Measurements from ENCODE around the gene FBXO24. TPM values are rescaled to one million over a fixed set of nuclear protein-coding genes. Genes with fewer than 3 reads are reported as not detected.

FBXO24 gene
- total RNA-seq, 4 donors from 2014 or later, result 0.34 to 0.44 TPM; not detected in 2

DNA sequence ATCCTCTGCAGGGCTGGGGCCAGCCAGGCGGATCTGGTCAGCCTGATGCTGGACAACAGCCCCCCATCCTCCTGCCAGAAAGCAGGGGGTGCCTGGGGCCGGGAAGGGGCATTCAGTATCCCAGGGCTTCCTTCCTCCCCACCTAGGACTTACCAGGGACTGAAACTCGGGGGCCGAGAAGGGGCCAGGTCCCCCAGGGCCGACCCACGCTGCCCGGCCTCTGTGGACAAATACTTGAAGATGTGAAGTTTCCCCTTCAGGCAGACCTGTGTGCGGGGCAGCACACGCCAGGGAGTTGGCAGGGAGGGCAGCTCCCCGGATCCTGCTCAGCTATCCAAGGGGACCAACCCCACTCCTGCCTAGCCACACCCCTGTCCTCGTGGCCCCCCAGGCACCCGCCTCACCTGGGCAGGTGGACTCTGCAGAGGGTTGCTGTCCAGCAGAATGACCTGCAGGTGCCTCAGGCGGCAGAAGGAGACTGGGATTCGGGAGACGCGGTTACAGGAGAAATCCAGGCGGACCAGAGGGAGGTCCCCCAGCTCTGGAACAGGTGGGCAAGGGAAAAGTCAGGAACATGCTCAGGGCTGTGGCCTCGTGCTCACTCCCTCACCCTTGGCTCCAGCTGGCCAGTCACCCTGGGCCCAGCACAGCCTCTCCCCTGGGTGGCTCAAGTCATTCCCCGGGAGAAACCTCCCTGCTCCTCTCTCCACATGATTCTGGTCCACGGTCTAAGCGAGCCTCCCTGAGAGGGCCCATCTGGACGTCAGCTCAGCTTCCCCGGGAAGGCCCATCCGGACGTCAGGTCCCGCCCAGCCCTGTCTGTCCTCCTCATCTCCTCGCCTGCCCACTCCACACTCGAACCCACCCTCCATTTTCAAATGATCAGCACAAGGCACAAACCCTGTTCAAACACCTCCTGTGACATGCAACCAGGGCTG, 7.6 kb upstream of the FBXO24 start:
- no peak for TF ChIP-seq CTCF (IDR thresholded peaks at IDR 0.05; ENCODE audit: low read depth)

DNA sequence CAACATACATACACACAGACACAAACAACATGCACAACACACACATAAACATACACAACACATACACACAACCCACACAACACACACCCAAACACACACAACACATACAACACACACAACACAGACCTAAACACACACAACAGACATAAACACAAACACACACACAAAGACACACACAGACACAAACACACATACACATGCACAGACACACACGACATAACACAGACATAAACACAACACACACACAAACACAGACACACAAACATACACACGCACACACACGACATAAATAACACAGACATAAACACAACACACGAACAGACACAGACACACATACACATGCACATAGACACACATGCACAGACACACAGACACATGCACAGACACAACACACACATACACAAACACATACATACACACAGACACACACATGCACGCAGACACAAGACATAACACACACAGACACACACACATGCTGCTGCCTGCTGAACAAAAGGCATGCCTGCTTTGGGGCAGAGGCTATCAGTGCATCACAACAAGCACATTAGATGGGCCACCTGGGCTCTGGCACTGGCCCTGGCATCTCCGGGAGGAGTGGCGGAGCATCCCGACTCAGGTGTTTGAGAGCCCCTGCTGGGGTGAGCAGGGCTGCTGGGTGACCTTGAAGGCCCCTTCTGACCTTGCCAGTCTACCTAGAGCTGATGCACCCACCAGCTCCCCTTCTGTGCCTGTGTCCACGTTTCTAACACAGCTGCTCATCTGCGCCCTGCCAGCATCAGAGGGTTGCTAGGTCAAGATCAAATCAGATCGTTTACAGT, 5.5 kb upstream of the FBXO24 start:
- TF ChIP-seq CTCF (IDR thresholded peaks at IDR 0.05; ENCODE audit: low read depth), result no peak

- no peak for TF ChIP-seq CTCF (IDR thresholded peaks at IDR 0.05; ENCODE audit: low read depth)
Observed at GRCh38 chr7:100582041-100582579, 4.0 kb upstream of the FBXO24 start.

GRCh38 chr7:100582650-100583049, 3.5 kb upstream of the FBXO24 start:
- no peak for TF ChIP-seq CTCF (IDR thresholded peaks at IDR 0.05; ENCODE audit: low read depth)

DNA sequence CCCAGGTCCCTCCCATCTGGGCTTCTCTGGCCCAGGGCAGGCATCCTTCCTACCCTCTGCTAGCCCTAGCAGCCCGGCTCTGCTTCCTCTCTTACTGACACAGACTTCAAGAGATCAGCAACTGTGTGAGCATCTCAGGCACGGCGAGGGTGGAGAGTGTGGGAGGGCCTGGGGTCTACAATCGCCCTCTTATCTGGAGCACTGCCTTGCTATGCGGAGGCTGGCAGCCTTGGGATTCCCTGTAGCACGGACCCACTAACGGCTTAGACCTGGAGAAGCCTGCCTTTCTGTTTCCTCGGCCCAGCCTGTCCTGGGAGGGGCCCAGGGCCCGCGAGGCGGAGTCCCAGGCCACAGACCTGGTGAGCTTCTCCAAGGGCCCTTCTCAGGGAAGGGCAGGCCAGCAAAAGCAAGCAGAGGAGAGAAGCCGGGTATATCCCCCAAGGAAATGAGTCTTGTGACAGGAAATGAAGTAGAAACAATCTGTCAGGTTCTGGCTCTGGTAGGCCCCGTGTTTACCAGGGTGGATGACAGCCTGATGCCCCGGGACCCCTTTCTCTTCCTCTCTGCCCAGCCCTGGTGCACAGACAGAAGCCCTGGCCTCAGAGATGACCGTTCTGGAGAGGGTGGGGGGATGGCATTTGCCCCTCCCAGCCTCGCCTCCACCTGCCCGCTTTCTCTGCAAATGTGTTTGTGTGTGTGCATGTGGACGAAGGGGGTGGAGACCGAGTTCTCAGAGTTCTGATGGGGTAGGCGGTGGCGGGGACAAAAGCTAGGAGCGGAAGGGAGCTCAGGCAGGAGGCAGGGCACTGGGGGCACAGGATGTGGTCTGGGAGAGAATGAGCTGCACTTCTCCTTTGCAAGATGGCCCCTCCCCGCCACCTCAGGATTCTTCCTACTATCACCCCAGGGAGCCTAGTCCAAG, 2.7 kb upstream of the FBXO24 start:
- TF ChIP-seq CTCF (IDR thresholded peaks at IDR 0.05; ENCODE audit: low read depth), result no peak

- no peak for TF ChIP-seq CTCF (IDR thresholded peaks at IDR 0.05; ENCODE audit: low read depth)
Observed at GRCh38 chr7:100584054-100584682, 2.0 kb upstream of the FBXO24 start.

Measured in subcutaneous adipose tissue (tissue), 4 donors.